Fibroblast of villous mesenchyme (primary cell): Measurements from ENCODE around the gene RAD23A. TPM values are rescaled to one million over a fixed set of nuclear protein-coding genes. Genes with fewer than 3 reads are reported as not detected.
"Not testable (repeated sequence)": the region's sequence is repeated elsewhere in the genome, so short reads cannot be mapped to it uniquely, and the experiment has no call there.

Experiments
- DNase-seq: peaks from one replicate; pipeline ENCODE4 v3.0.0-alpha.2; 2010; ENCODE audit warnings: low read depth
- H3K4me3 ChIP-seq: 2 replicates; pipeline ENCODE4 v1.5.1; 2011; ENCODE audit warnings: low read depth, mild to moderate bottlenecking, low read length
- total RNA-seq: library from RNA; depleted of rRNA; stranded (reverse); fragments of >200 nt; gene quantifications from 2 replicates; pipeline ENCODE4 v1.2.3, GENCODE V29; 2012
- TF ChIP-seq, protein P1 (sequence below): IDR thresholded peaks from 2 replicates; pipeline ENCODE4 v1.5.1; 2012; ENCODE audit warnings: low read depth, mild to moderate bottlenecking, low read length; ENCODE audit not compliant: insufficient read depth

Gene RAD23A
- total RNA-seq, 1 donor = 91.1 TPM

DNA sequence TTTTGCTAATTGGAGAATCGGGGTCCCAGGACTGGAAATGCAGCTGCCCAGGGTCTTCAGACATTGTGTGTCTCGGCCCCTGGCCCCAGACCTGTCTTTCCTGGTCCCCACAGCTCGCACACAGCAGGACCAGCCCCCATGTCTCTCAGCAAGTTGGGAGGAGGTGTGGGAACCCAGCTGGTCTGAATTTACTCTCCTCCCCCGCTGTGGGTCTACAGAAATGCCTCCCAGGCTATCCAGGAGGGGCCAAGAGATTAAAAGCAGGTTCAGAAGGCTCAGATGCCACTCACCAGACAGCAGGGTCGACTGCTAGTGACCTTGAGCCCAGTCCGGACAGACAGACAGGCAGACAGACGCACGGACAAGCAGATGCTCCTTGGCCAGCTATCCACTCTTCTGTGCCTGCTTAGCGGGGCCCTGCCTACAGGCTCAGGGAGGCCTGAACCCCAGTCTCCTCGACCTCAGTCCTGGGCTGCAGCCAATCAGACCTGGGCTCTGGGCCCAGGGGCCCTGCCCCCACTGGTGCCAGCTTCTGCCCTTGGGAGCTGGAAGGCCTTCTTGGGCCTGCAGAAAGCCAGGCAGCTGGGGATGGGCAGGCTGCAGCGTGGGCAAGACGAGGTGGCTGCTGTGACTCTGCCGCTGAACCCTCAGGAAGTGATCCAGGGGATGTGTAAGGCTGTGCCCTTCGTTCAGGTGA, 23.8 kb downstream of the RAD23A start, which contains the start of gene DAND5:
Gene DAND5 (plus strand): TSS at position 285 of the 697 bp plus-strand sequence. CDS start 85 bp downstream, at position 370.
- DNase-seq = no peak
- TF ChIP-seq, protein P1, sequence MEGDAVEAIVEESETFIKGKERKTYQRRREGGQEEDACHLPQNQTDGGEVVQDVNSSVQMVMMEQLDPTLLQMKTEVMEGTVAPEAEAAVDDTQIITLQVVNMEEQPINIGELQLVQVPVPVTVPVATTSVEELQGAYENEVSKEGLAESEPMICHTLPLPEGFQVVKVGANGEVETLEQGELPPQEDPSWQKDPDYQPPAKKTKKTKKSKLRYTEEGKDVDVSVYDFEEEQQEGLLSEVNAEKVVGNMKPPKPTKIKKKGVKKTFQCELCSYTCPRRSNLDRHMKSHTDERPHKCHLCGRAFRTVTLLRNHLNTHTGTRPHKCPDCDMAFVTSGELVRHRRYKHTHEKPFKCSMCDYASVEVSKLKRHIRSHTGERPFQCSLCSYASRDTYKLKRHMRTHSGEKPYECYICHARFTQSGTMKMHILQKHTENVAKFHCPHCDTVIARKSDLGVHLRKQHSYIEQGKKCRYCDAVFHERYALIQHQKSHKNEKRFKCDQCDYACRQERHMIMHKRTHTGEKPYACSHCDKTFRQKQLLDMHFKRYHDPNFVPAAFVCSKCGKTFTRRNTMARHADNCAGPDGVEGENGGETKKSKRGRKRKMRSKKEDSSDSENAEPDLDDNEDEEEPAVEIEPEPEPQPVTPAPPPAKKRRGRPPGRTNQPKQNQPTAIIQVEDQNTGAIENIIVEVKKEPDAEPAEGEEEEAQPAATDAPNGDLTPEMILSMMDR = no peak
- no peak within 1 kb of the TSS for H3K4me3 ChIP-seq

DNA sequence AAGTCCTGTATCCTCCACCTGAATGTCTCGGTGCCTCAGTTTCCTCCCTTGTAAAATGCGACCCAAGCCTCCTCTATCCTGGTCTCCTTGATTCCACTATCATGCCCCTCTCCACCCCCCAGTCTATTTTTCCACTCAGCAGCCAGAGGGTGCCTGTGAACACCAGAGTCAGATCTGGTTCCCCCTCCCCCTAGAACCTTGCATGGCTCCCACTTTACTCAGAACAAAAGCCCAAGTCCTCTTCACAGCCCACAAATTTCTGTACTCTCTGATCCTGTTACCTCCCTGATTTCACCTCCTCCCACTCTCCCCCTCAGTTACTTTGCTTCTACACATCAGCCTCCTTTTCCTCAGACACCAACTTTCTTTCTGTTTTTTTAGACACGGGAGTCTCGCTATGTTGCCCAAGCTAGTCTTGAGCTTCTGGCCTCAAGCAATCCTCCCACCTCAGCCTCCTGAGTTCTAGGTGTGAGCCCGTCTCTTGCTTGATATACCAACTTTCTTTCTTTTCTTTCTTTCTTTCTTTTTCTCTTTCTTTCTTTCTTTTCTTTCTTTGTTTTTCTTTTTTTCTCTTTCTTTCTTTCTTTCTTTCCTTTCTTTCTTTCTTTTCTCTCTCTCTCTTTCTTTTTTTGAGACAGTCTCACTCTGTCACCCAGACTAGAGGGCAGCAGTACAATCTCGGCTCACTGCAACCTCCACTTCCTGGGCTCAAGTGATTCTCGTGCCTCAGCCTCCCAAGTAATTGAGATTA, 24.6 kb downstream of the RAD23A start:
- H3K4me3 ChIP-seq = no peak overlapping the region
- TF ChIP-seq, protein P1 = no peak
- no peak for DNase-seq

DNA sequence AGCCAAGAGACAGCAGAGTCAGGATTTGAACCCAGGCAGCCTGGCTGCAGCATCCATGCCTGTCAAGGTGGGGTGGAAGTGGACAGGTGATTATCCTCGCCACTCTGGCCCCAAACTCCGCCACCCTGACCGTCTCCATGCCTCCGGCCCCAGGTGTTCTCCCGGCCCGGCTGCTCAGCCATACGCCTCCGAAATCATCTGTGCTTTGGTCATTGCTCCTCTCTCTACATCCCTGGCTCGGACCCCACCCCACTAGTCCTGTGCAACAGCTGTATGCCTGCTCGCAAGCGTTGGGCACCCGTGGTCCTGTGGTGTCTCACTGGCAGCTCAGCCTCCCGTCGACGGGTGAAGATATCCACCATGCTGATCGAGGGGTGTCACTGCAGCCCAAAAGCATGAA, 27.6 kb downstream of the RAD23A start:
- DNase-seq = no peak
- TF ChIP-seq, protein P1 = no peak
- H3K4me3 ChIP-seq = no peak overlapping the region

DNA sequence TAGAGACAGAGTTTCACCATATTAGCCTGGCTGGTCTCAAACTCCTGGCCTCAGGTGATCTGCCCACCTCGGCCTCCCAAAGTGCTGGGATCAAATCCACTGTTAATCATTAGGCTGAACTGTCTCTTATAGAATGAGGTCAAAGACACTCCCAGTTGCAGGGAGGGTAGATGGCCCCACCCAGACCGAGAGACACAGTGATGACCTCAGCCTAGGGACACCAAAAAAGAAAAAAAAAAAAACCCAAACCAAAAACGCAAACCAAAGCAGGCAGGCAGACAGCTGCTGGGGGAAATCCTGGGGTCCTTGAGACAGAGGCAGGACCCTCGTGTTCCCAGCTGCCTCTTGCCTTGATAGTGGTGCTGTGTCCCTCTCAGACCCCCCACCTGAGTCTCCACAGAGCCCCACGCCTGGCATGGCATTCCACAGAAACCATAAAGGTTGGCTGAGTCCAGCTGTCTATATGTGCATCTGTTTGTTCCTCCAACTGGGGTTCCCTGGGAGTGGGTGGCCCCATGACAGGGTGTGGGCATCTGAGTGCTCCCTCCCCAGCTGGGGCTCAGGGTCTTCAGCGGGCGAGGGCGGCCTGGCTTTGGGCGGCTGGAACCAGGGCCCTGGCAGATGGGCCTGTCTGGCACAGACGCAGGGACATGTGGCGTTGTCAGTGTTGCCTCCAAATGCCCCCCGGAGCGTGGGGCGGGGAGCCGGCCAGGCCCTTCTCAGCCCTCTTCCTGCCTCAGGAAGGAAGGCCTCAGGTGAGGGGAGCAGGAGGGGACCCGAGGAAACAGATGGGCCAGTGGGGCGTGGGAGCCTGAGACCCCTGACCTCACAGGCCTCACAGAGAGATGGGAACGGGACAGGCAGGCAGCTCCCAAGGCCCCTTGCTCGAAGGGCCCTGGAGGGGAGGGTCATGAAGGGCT, 28.9 kb downstream of the RAD23A start:
- TF ChIP-seq, protein P1 = no peak
- no peak for DNase-seq
- no peak overlapping the region for H3K4me3 ChIP-seq

DNA sequence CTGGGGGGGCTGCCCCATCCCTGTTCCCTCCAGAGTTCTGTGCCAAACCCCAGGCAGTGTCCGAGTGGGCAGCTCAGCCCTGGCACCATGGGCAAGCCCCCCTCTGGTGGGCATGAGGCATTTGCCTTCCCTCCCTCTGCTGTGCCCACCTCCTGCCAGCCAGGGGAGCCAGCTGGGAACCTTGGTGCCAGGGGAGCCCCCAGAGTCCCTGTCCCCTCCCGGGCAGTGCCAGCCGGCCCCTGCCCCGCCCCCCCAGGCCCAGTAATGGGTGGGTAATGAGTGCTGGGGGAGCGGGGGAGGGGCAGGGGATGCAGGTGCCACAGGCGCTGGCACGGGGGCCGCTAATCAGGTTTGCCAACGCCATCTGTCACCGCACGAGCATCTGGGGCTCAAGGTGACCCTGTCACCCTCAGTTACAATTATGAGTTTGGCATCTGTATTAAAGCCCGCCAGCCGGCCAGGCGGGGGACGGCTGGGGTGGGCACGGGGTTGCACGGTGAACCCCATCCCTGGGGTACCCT, 29.6 kb downstream of the RAD23A start:
- TF ChIP-seq, protein P1 = no peak
- DNase-seq = no peak
- H3K4me3 ChIP-seq = no peak overlapping the region

DNA sequence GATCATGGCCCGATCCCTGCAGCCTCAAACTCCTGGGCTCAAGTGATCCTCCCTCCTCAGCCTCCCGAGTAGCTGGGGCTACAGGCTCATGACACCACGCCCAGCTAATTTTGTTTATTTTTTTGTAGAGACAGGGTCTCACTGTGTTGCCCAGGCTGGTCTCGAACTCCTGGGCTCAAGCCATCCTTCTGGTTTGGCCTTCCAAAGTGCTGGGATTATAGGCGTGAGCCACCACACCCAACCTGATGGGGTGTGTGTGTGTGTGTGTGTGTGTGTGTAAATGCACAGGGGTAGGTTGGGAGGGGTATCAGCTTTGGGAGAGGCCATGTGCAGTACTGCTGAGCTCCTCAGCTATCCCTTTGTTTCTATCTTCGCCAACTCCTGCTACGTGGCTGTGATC, 30.4 kb downstream of the RAD23A start:
- not testable (repeated sequence) for H3K4me3 ChIP-seq, DNase-seq
